Measurements from ENCODE around the gene HDGF. TPM values are rescaled to one million over a fixed set of nuclear protein-coding genes. Genes with fewer than 3 reads are reported as not detected.

The HDGF gene
- total RNA-seq, 4 donors from 2014 or later = 41.2 to 150 (median 73.7) TPM

- H3K27me3 ChIP-seq = no peaks in the 10 kb centered on the region
- H3K27ac ChIP-seq = peak overlapping the region; percentile 92
- DNase-seq = peak; percentile 72 to 83
- peak overlapping the region; percentile 40 to 43 for H3K4me3 ChIP-seq
- H3K9me3 ChIP-seq = no peaks in the 10 kb centered on the region
- H3K4me1 ChIP-seq = peaks cover 0 to 18% of the 10 kb centered on the region in 2 donors
- TF ChIP-seq POLR2A (IDR thresholded peaks at IDR 0.05) (no peak), CTCF (IDR thresholded peaks at IDR 0.05) (no peak)
- intact Hi-C loops (cut with DNase I; ENCODE audit: low total_unique reads) = no loop called here
- H3K36me3 ChIP-seq = no peaks in the 10 kb centered on the region
Observed at GRCh38 chr1:156704930-156705320, 46.5 kb downstream of the HDGF start.

- intact Hi-C loops (cut with DNase I; ENCODE audit: low total_unique reads) = no loop called here
- Histone ChIP-seq H3K4me3 (peak overlapping the region; percentile 40 to 43), H3K4me1 (peaks cover 0 to 18% of the 10 kb centered on the region in 2 donors), H3K27me3 (no peaks in the 10 kb centered on the region), H3K9me3 (no peaks in the 10 kb centered on the region), H3K36me3 (no peaks in the 10 kb centered on the region), H3K27ac (peak overlapping the region; percentile 92)
- DNase-seq = no peak
- TF ChIP-seq CTCF (IDR thresholded peaks at IDR 0.05) (no peak), POLR2A (IDR thresholded peaks at IDR 0.05) (no peak)
Observed at GRCh38 chr1:156704166-156704711, 47.2 kb downstream of the HDGF start.

GRCh38 chr1:156703741-156704140 lies 47.7 kb downstream of the HDGF start:
- TF ChIP-seq CTCF (IDR thresholded peaks at IDR 0.05) (no peak), POLR2A (IDR thresholded peaks at IDR 0.05) (no peak)
- Histone ChIP-seq H3K9me3 (no peaks in the 10 kb centered on the region), H3K27me3 (no peaks in the 10 kb centered on the region), H3K4me3 (peak overlapping the region in 1 of 2 donors; percentile 43), H3K27ac (peak overlapping the region in 1 of 2 donors; percentile 92), H3K4me1 (peaks cover 0 to 18% of the 10 kb centered on the region in 2 donors), H3K36me3 (no peaks in the 10 kb centered on the region)
- intact Hi-C loops (cut with DNase I; ENCODE audit: low total_unique reads) = no loop called here
- DNase-seq = no peak

- H3K27me3 ChIP-seq = no peaks in the 10 kb centered on the region
- no peak overlapping the region for H3K4me3 ChIP-seq
- DNase-seq = no peak
- intact Hi-C loops (cut with DNase I; ENCODE audit: low total_unique reads) = no loop called here
- no peaks in the 10 kb centered on the region for H3K9me3 ChIP-seq
- no peaks in the 10 kb centered on the region for H3K36me3 ChIP-seq
- TF ChIP-seq POLR2A (IDR thresholded peaks at IDR 0.05) = no peak
- no peak for TF ChIP-seq CTCF (IDR thresholded peaks at IDR 0.05)
- peaks cover 0 to 18% of the 10 kb centered on the region in 2 donors for H3K4me1 ChIP-seq
- H3K27ac ChIP-seq = peak overlapping the region in 1 of 2 donors; percentile 92
Observed at GRCh38 chr1:156703336-156703735, 48.1 kb downstream of the HDGF start.

GRCh38 chr1:156700736-156701531 lies 50.5 kb downstream of the HDGF start:
- Histone ChIP-seq H3K36me3 (no peaks in the 10 kb centered on the region), H3K27ac (peak overlapping the region in 1 of 2 donors; percentile 8), H3K27me3 (no peaks in the 10 kb centered on the region), H3K4me1 (peaks cover 0 to 10% of the 10 kb centered on the region in 2 donors), H3K9me3 (no peaks in the 10 kb centered on the region), H3K4me3 (no peak overlapping the region)
- no peak for DNase-seq
- TF ChIP-seq CTCF (IDR thresholded peaks at IDR 0.05) (no peak), POLR2A (IDR thresholded peaks at IDR 0.05) (no peak)
- intact Hi-C loops (cut with DNase I; ENCODE audit: low total_unique reads) = no loop called here
